ENCODE measurements around the gene DSTN. TPM values are rescaled to one million over a fixed set of nuclear protein-coding genes. Genes with fewer than 3 reads are reported as not detected.

The DSTN gene
- 100 to 1,000 TPM; 280 to 589 (median 373) TPM for total RNA-seq

DNA sequence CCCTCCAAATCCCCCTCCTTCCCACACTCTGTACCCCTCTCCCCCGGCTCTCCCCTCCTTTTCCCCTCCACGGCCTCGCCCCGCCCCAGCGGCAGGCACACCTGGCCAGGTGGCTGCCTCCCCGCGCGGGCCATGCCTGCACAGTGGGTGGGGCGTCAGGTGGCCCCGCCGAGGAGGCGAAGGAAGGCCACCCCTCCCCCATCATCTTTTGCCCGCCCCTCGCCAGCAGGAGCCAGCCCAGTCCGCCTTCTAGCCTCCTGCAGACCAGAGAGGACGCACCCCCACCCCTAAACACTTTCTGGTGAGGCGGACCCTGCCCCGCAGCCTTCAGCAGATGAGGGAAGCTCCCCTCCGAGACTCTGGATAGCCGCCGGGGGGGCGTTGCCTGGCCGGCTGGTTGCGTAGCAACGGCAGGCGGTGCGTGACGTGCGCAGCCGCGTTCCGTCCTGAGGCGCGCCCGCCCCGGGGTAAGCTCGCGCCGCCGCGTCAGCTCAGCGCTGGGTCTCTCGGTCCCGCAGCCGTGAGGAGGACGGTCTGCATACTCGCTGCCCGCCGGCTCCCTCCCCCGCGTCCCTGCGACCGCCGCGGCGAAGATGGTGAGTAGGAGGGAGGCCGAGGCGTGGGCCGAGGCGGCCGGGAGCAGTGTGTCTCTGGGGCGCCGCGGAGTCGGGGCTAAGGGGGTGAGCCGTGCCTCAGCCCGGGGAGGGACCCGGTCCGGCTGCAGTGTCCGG lies at the start of gene DSTN:
DSTN (plus strand) TSS at position 460 of the 731 bp plus-strand sequence; CDS start at position 594, 134 bp downstream.
- H3K4me1 ChIP-seq = peaks cover 14 to 63% (median 54%) of the 10 kb centered on the region in 4 donors
- intact Hi-C loops (cut with DNase I; ENCODE audit: low total_unique reads) = loop anchor here (5.0 kb wide), 2 partner anchors 32 to 43 kb away; no protein-coding TSS in a partner anchor

DNA sequence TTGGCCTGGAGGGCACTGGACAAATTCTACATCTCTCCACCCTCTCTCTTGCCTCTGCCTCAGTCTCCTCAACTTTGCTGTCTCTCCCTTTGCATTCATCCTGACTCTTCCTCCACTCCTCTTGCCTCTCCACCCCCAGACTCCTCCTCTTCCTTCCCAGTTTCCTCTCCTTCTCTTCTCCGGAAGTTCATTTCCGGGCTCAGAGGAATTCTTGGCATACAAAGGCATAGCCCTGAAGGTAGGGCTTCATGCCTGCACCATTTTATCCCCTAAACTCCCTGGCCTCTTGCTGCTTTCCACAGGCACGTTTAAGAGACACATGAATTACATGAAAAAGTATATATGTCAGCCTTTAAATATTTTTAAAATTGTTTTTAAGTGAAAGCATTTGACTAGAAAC lies 49.3 kb upstream of the DSTN start:
- Histone ChIP-seq H3K27ac (no peak overlapping the region), H3K36me3 (no peaks in the 10 kb centered on the region), H3K27me3 (no peaks in the 10 kb centered on the region), H3K4me1 (no peaks in the 10 kb centered on the region), H3K4me3 (no peak overlapping the region), H3K9me3 (no peaks in the 10 kb centered on the region)
- WGBS, 2 donors (ENCODE audit: low coverage in 1 of 2) = 63 to 66% methylated on average over 3 of the region's 3 CpGs
- in situ Hi-C loops (cut with MboI; ENCODE audit: low pct_ligation_motif_present in 1 of 4, low pct_unique_long_range_greater_than_20kb in 1 of 4, low sequenced_read_pairs in 3 of 4) (loop anchor here (25.0 kb wide), 4 partner anchors 392 to 767 kb away; partner anchors contain the start of gene ZNF133 (in 4 of the 4)), intact Hi-C loops (cut with DNase I; ENCODE audit: low total_unique reads) (no loop called here)
- DNase-seq = no peak
- TF ChIP-seq EP300 (IDR thresholded peaks at IDR 0.05; ENCODE audit: low read depth) (no peak), POLR2A (IDR thresholded peaks at IDR 0.05) (no peak), POLR2AphosphoS5 (IDR thresholded peaks at IDR 0.05) (no peak)
- TF ChIP-seq, protein P1, sequence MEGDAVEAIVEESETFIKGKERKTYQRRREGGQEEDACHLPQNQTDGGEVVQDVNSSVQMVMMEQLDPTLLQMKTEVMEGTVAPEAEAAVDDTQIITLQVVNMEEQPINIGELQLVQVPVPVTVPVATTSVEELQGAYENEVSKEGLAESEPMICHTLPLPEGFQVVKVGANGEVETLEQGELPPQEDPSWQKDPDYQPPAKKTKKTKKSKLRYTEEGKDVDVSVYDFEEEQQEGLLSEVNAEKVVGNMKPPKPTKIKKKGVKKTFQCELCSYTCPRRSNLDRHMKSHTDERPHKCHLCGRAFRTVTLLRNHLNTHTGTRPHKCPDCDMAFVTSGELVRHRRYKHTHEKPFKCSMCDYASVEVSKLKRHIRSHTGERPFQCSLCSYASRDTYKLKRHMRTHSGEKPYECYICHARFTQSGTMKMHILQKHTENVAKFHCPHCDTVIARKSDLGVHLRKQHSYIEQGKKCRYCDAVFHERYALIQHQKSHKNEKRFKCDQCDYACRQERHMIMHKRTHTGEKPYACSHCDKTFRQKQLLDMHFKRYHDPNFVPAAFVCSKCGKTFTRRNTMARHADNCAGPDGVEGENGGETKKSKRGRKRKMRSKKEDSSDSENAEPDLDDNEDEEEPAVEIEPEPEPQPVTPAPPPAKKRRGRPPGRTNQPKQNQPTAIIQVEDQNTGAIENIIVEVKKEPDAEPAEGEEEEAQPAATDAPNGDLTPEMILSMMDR (IDR thresholded peaks at IDR 0.05) = no peak

More for the DNA sequence above, at the start of gene DSTN:
- Histone ChIP-seq H3K36me3 (no peaks in the 10 kb centered on the region), H3K27me3 (no peaks in the 10 kb centered on the region), H3K4me3 (peak within 1 kb of the TSS; percentile 85 to 97 (median 92)), H3K9me3 (no peaks in the 10 kb centered on the region), H3K27ac (peak within 1 kb of the TSS; percentile 98 to 100 (median 98))
- in situ Hi-C loops (cut with MboI; ENCODE audit: low pct_ligation_motif_present in 1 of 4, low pct_unique_long_range_greater_than_20kb in 1 of 4, low sequenced_read_pairs in 3 of 4) = no loop called here
- 0 to 20% methylated on average over 1 to 46 of the region's 70 CpGs for WGBS, 2 donors (ENCODE audit: low coverage in 1 of 2)
- peak; percentile 94 for DNase-seq
- TF ChIP-seq POLR2AphosphoS5 (IDR thresholded peaks at IDR 0.05) (peak; percentile 99), EP300 (IDR thresholded peaks at IDR 0.05; ENCODE audit: low read depth) (peak; percentile 27), POLR2A (IDR thresholded peaks at IDR 0.05) (peak; percentile 97)
- TF ChIP-seq, protein P1 (IDR thresholded peaks at IDR 0.05) = no peak

DNA sequence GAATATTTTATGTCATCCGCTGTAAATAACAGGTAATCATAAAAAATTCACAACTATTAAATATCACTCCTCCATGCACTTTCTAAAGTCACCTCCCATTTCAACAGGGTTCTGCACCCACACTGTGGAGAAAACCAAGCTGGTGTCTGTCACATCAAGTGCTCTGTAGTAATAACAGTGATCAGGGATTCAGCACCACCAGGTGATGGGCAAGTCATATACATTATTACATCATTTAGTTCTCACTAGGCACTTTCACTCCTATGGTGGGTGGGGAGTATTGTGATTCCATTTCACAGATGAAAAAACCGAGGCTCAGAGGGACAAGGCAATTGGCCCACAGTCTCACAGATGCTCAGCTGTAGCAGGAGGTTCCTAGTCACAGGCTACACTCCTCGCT lies 47.3 kb upstream of the DSTN start:
- Histone ChIP-seq H3K9me3 (no peaks in the 10 kb centered on the region), H3K4me3 (no peak overlapping the region), H3K36me3 (no peaks in the 10 kb centered on the region), H3K27ac (no peak overlapping the region), H3K27me3 (no peaks in the 10 kb centered on the region), H3K4me1 (no peaks in the 10 kb centered on the region)
- in situ Hi-C loops (cut with MboI; ENCODE audit: low pct_ligation_motif_present in 1 of 4, low pct_unique_long_range_greater_than_20kb in 1 of 4, low sequenced_read_pairs in 3 of 4) (loop anchor here (25.0 kb wide), 4 partner anchors 390 to 765 kb away; partner anchors contain the start of gene ZNF133 (in 4 of the 4)), intact Hi-C loops (cut with DNase I; ENCODE audit: low total_unique reads) (no loop called here)
- DNase-seq = no peak
- TF ChIP-seq EP300 (IDR thresholded peaks at IDR 0.05; ENCODE audit: low read depth) = no peak
- no peak for TF ChIP-seq POLR2AphosphoS5 (IDR thresholded peaks at IDR 0.05)
- WGBS, 2 donors (ENCODE audit: low coverage in 1 of 2) = 83 to 89% methylated on average over 1 to 3 of the region's 3 CpGs

DNA sequence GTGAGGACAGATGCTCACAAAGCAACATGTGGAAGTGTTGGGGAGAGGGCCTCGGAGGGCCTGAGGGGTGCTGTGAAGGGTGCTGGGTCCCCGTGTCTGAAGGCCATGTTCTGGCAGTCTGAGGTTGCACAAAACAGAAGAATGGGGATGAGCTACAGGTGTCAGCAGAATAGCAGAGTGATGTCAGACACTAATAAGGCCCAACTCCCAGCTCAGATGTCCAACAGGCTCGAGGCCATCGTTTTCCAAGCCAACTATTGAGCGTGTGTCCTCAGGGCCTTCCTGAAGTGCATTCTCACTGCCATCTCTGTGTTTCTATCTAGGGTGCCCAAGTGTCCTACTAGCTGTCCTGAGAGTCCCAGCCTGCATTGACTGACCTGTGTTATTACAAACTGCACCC lies 46.5 kb upstream of the DSTN start:
- no peak for DNase-seq
- 85 to 92% methylated on average over 4 to 5 of the region's 5 CpGs for WGBS, 2 donors (ENCODE audit: low coverage in 1 of 2)
- Histone ChIP-seq H3K9me3 (no peaks in the 10 kb centered on the region), H3K4me3 (no peak overlapping the region), H3K27me3 (no peaks in the 10 kb centered on the region), H3K4me1 (no peaks in the 10 kb centered on the region), H3K36me3 (no peaks in the 10 kb centered on the region), H3K27ac (no peak overlapping the region)
- intact Hi-C loops (cut with DNase I; ENCODE audit: low total_unique reads) = no loop called here
- TF ChIP-seq, protein P1 (IDR thresholded peaks at IDR 0.05) = no peak
- TF ChIP-seq POLR2A (IDR thresholded peaks at IDR 0.05) (no peak), POLR2AphosphoS5 (IDR thresholded peaks at IDR 0.05) (no peak), EP300 (IDR thresholded peaks at IDR 0.05; ENCODE audit: low read depth) (no peak)
- in situ Hi-C loops (cut with MboI; ENCODE audit: low pct_ligation_motif_present in 1 of 4, low pct_unique_long_range_greater_than_20kb in 1 of 4, low sequenced_read_pairs in 3 of 4) = loop anchor here (25.0 kb wide), 4 partner anchors 389 to 764 kb away; partner anchors contain the start of gene ZNF133 (in 4 of the 4)

Data from transverse colon (tissue), 4 donors.